HL-60 (cell line): ENCODE results near the gene SP3.

ENCODE experiments used
- DNase-seq, 2 experiments: peaks; one replicate each; pipeline ENCODE4 v3.0.0-alpha.2; 2010 to 2020; ENCODE audit warnings: low read depth in 1 of 2, low spot score in 1 of 2
- H3K27ac ChIP-seq: fragments of 250-450 bp; sonication (Bioruptor Pico); replicated peaks from 2 replicates; pipeline ENCODE4 v1.5.1; 2020; ENCODE audit warnings: mild to moderate bottlenecking, moderate library complexity
- H3K27me3 ChIP-seq: fragments of 250-450 bp; sonication (Bioruptor Pico); 2 replicates; pipeline ENCODE4 v1.5.1; 2021; ENCODE audit warnings: mild to moderate bottlenecking, moderate library complexity; ENCODE audit not compliant: insufficient read depth, poor library complexity, severe bottlenecking
- H3K4me3 ChIP-seq: replicated peaks from 2 replicates; pipeline ENCODE4 v1.5.1; 2011; ENCODE audit warnings: mild to moderate bottlenecking, control low read depth, low read length; ENCODE audit not compliant: insufficient read depth
- GABPA ChIP-seq: IDR thresholded peaks from 2 replicates; pipeline ENCODE4 v1.6.1; 2012; ENCODE audit warnings: low read depth
- POLR2AphosphoS5 ChIP-seq: IDR thresholded peaks from 2 replicates; pipeline ENCODE4 v1.6.1; 2012; ENCODE audit warnings: low read depth
- REST ChIP-seq: IDR thresholded peaks from 2 replicates; pipeline ENCODE4 v1.6.1; 2012; ENCODE audit warnings: low read depth; ENCODE audit not compliant: insufficient replicate concordance
- SPI1 ChIP-seq: IDR thresholded peaks from 2 replicates; pipeline ENCODE4 v1.6.1; 2012; ENCODE audit warnings: low read depth, mild to moderate bottlenecking, borderline replicate concordance
- TF ChIP-seq, protein P1 (sequence below): IDR thresholded peaks from one replicate; pipeline ENCODE4 v1.5.1; 2011; ENCODE audit warnings: low read length, control low read depth, inconsistent platforms; ENCODE audit not compliant: insufficient read depth

SP3 gene

GRCh38 chr2:173860082-173860481 lies 105.1 kb downstream of the SP3 start:
- H3K4me3 ChIP-seq: no peak overlapping the region
- DNase-seq: peak in 1 of 2 experiments; percentile 47
- no peaks in the 10 kb centered on the region for H3K27me3 ChIP-seq
- no peak for TF ChIP-seq POLR2AphosphoS5
- TF ChIP-seq GABPA: no peak
- TF ChIP-seq, protein P1, sequence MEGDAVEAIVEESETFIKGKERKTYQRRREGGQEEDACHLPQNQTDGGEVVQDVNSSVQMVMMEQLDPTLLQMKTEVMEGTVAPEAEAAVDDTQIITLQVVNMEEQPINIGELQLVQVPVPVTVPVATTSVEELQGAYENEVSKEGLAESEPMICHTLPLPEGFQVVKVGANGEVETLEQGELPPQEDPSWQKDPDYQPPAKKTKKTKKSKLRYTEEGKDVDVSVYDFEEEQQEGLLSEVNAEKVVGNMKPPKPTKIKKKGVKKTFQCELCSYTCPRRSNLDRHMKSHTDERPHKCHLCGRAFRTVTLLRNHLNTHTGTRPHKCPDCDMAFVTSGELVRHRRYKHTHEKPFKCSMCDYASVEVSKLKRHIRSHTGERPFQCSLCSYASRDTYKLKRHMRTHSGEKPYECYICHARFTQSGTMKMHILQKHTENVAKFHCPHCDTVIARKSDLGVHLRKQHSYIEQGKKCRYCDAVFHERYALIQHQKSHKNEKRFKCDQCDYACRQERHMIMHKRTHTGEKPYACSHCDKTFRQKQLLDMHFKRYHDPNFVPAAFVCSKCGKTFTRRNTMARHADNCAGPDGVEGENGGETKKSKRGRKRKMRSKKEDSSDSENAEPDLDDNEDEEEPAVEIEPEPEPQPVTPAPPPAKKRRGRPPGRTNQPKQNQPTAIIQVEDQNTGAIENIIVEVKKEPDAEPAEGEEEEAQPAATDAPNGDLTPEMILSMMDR: no peak
- no peak for TF ChIP-seq REST
- peak; percentile 30; the same call in 1 of the 2 replicates for TF ChIP-seq SPI1
- H3K27ac ChIP-seq: no peak overlapping the region

GRCh38 chr2:173858291-173858731 lies 106.9 kb downstream of the SP3 start:
- no peak overlapping the region for H3K4me3 ChIP-seq
- no peak overlapping the region for H3K27ac ChIP-seq
- TF ChIP-seq POLR2AphosphoS5 (no peak), GABPA (no peak), SPI1 (no peak), REST (no peak)
- TF ChIP-seq, protein P1: no peak
- DNase-seq: no peak
- H3K27me3 ChIP-seq: no peaks in the 10 kb centered on the region
